Smooth muscle cell (in vitro differentiated cells): ENCODE results near the gene RRH. TPM values are rescaled to one million over a fixed set of nuclear protein-coding genes. Genes with fewer than 3 reads are reported as not detected.
"Not testable (repeated sequence)": the region's sequence is repeated elsewhere in the genome, so short reads cannot be mapped to it uniquely, and the experiment has no call there.

ENCODE experiments used
- DNase-seq: peaks from one replicate; lab custom pipeline; 2025; ENCODE audit not compliant: unreplicated experiment; lab: John Stamatoyannopoulos, UW
- H2AFZ ChIP-seq: fragments of 200-600 bp; sonication (generic); 2 replicates; pipeline ENCODE4 v1.6.0; 2016; ENCODE audit warnings: antibody characterized with exemption, low read depth, mild to moderate bottlenecking
- H3F3A ChIP-seq: fragments of 200-600 bp; sonication (generic); 2 replicates; pipeline ENCODE4 v1.6.0; 2017; ENCODE audit warnings: antibody characterized with exemption, low read depth
- H3K27ac ChIP-seq: fragments of 200-600 bp; sonication (generic); 2 replicates; pipeline ENCODE4 v1.5.1; 2016; ENCODE audit warnings: low read depth, mild to moderate bottlenecking
- H3K27me3 ChIP-seq: fragments of 200-600 bp; sonication (generic); 2 replicates; pipeline ENCODE4 v1.6.1; 2016; ENCODE audit warnings: low read depth, mild to moderate bottlenecking
- H3K36me3 ChIP-seq: fragments of 200-600 bp; sonication (generic); 2 replicates; pipeline ENCODE4 v1.5.1; 2016; ENCODE audit warnings: low read depth
- H3K4me1 ChIP-seq: fragments of 200-600 bp; sonication (generic); 2 replicates; pipeline ENCODE4 v1.5.1; 2016; ENCODE audit warnings: low read depth
- H3K4me2 ChIP-seq: fragments of 200-600 bp; sonication (generic); 2 replicates; pipeline ENCODE4 v1.6.0; 2016; ENCODE audit warnings: mild to moderate bottlenecking
- H3K4me3 ChIP-seq: fragments of 200-600 bp; sonication (generic); 2 replicates; pipeline ENCODE4 v1.5.1; 2016; ENCODE audit warnings: mild to moderate bottlenecking
- H3K79me2 ChIP-seq: fragments of 200-600 bp; sonication (generic); 2 replicates; pipeline ENCODE4 v1.6.0; 2016; ENCODE audit warnings: low read depth, mild to moderate bottlenecking
- H3K9ac ChIP-seq: fragments of 200-600 bp; sonication (generic); 2 replicates; pipeline ENCODE4 v1.6.0; 2016; ENCODE audit warnings: low read depth
- H3K9me3 ChIP-seq: fragments of 200-600 bp; sonication (generic); replicated peaks from 2 replicates; pipeline ENCODE4 v1.5.1; 2016; ENCODE audit warnings: low read depth
- H4K20me1 ChIP-seq: fragments of 200-600 bp; sonication (generic); 2 replicates; pipeline ENCODE4 v1.6.0; 2016; ENCODE audit warnings: low read depth
- WGBS: methylation state at CpG from one replicate; pipeline ENCODE4 v1.1.7; 2016; ENCODE audit warnings: low lambda C conversion rate; 5-methylcytosine and 5-hydroxymethylcytosine counted together
- polyA plus RNA-seq: library from polyadenylated mRNA; unstranded; fragments of >200 nt; fragmentation: Nextera tagmentation; extraction: Ambion mirVana; gene quantifications from 2 replicates; pipeline ENCODE4 v1.2.1, GENCODE V29; 2016
- total RNA-seq: library from RNA; depleted of rRNA; stranded (reverse); fragments of >200 nt; gene quantifications from 2 replicates; pipeline ENCODE4 v1.2.3, GENCODE V29; 2014
- TF ChIP-seq, protein P1 (sequence below): fragments of 200-600 bp; sonication (generic); IDR thresholded peaks from 2 replicates; pipeline ENCODE4 v1.5.1; 2017; ENCODE audit warnings: borderline replicate concordance, mild to moderate bottlenecking, antibody characterized with exemption; ENCODE audit not compliant: insufficient read depth, poor library complexity, severe bottlenecking

Gene RRH
- total and polyA plus RNA-seq, 2 experiments from 2014 or later = not detected

GRCh38 chr4:109872950-109873656 is 45.3 kb downstream of the RRH start:
- Histone ChIP-seq H3K36me3 (no peaks in the 10 kb centered on the region), H3K4me3 (no peak overlapping the region), H3K4me2 (no peak overlapping the region), H3K27ac (no peak overlapping the region), H3F3A (no peaks in the 10 kb centered on the region), H3K9ac (no peak overlapping the region), H3K9me3 (no peaks in the 10 kb centered on the region), H2AFZ (no peak overlapping the region), H3K4me1 (no peaks in the 10 kb centered on the region), H3K27me3 (no peaks in the 10 kb centered on the region), H3K79me2 (no peaks in the 10 kb centered on the region), H4K20me1 (no peaks in the 10 kb centered on the region)
- WGBS = 96% methylated on average over 6 of the region's 6 CpGs
- TF ChIP-seq, protein P1, sequence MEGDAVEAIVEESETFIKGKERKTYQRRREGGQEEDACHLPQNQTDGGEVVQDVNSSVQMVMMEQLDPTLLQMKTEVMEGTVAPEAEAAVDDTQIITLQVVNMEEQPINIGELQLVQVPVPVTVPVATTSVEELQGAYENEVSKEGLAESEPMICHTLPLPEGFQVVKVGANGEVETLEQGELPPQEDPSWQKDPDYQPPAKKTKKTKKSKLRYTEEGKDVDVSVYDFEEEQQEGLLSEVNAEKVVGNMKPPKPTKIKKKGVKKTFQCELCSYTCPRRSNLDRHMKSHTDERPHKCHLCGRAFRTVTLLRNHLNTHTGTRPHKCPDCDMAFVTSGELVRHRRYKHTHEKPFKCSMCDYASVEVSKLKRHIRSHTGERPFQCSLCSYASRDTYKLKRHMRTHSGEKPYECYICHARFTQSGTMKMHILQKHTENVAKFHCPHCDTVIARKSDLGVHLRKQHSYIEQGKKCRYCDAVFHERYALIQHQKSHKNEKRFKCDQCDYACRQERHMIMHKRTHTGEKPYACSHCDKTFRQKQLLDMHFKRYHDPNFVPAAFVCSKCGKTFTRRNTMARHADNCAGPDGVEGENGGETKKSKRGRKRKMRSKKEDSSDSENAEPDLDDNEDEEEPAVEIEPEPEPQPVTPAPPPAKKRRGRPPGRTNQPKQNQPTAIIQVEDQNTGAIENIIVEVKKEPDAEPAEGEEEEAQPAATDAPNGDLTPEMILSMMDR = no peak
- no peak for DNase-seq

- DNase-seq = no peak
- H4K20me1 ChIP-seq = no peaks in the 10 kb centered on the region
- H3K36me3 ChIP-seq = no peaks in the 10 kb centered on the region
- H3K4me2 ChIP-seq = no peak overlapping the region
- no peaks in the 10 kb centered on the region for H3K9me3 ChIP-seq
- no peaks in the 10 kb centered on the region for H3K4me1 ChIP-seq
- no peak overlapping the region for H2AFZ ChIP-seq
- H3K79me2 ChIP-seq = no peaks in the 10 kb centered on the region
- peak overlapping the region; percentile 19 for H3K27ac ChIP-seq
- no peak overlapping the region for H3K4me3 ChIP-seq
- H3K9ac ChIP-seq = no peak overlapping the region
- WGBS = 72% methylated on average over 11 of the region's 11 CpGs
- H3K27me3 ChIP-seq = no peaks in the 10 kb centered on the region
- no peaks in the 10 kb centered on the region for H3F3A ChIP-seq
- TF ChIP-seq, protein P1 = no peak
Measured at GRCh38 chr4:109873791-109874514, 46.2 kb downstream of the RRH start.

DNA sequence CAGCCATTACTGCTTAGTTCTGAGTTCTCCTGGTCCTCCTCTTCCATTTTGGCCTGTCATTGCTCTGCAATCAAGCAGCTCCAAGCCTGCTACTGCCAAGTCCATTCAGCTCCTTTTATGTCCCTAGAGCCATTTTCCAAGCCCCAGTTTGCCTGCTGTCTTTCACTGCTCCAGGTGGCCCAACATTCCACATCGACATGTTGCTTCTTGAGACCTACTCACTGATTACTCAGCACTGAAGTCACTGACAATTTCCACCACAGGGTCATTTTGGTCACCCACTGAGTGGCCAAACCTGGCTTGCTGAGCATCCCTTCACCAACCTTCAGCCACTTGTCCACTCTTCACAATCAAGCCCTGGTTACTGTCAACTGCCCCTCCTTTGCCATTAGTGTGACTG is 47.3 kb downstream of the RRH start:
- no peak overlapping the region for H3K27ac ChIP-seq
- no peaks in the 10 kb centered on the region for H3K4me1 ChIP-seq
- H3K36me3 ChIP-seq = no peaks in the 10 kb centered on the region
- H4K20me1 ChIP-seq = no peaks in the 10 kb centered on the region
- no peak overlapping the region for H2AFZ ChIP-seq
- no peak overlapping the region for H3K4me3 ChIP-seq
- DNase-seq = no peak
- no peak overlapping the region for H3K4me2 ChIP-seq
- H3K9ac ChIP-seq = no peak overlapping the region
- no peaks in the 10 kb centered on the region for H3K9me3 ChIP-seq
- no peaks in the 10 kb centered on the region for H3K79me2 ChIP-seq
- H3F3A ChIP-seq = no peaks in the 10 kb centered on the region
- 79% methylated on average over 1 of the region's 1 CpG for WGBS
- no peaks in the 10 kb centered on the region for H3K27me3 ChIP-seq
- TF ChIP-seq, protein P1 = no peak

GRCh38 chr4:109875553-109875952 is 47.8 kb downstream of the RRH start:
- H3K27me3 ChIP-seq, H3K9ac ChIP-seq, DNase-seq, H4K20me1 ChIP-seq, H3K27ac ChIP-seq, H3F3A ChIP-seq, H3K4me2 ChIP-seq, H2AFZ ChIP-seq, H3K9me3 ChIP-seq, H3K79me2 ChIP-seq, H3K36me3 ChIP-seq, H3K4me3 ChIP-seq, H3K4me1 ChIP-seq: not testable (repeated sequence)
- WGBS = 88% methylated on average over 2 of the region's 2 CpGs
